Esophagus squamous epithelium (tissue), 5 donors: ENCODE data around the gene NPHP4. TPM values are rescaled to one million over a fixed set of nuclear protein-coding genes. Genes with fewer than 3 reads are reported as not detected.

ENCODE experiments used
- DNase-seq: peaks from one replicate; lab custom pipeline; 2025; lab: John Stamatoyannopoulos, UW
- H3K27ac ChIP-seq, 4 donors: fragments of 200-600 bp; sonication (generic); one replicate each; pipeline ENCODE4 v1.5.1; 2016 to 2019; ENCODE audit warnings: mild to moderate bottlenecking in 1 of 4
- H3K27me3 ChIP-seq, 4 donors: fragments of 200-600 bp; sonication (generic); 1 replicate in 3 of 4; 2 replicates in 1 of 4; pipeline versions ENCODE4 v1.5.1 to v1.6.0; 2017 to 2021; ENCODE audit warnings: antibody characterized with exemption in 1 of 4
- H3K36me3 ChIP-seq, 3 donors: fragments of 200-600 bp; sonication (generic); one replicate each; pipeline ENCODE4 v1.5.1; 2016 to 2019
- H3K4me1 ChIP-seq, 3 donors: fragments of 200-600 bp; sonication (generic); one replicate each; pipeline ENCODE4 v1.5.1; 2017 to 2019
- H3K4me3 ChIP-seq, 4 donors: fragments of 200-600 bp; sonication (generic); 1 replicate in 3 of 4; 2 replicates in 1 of 4; pipeline ENCODE4 v1.5.1; 2016 to 2019; ENCODE audit warnings: mild to moderate bottlenecking in 2 of 4, moderate library complexity in 1 of 4
- H3K9me3 ChIP-seq, 3 donors: fragments of 200-600 bp; sonication (generic); one replicate each; pipeline ENCODE4 v1.5.1; 2016 to 2019
- CTCF ChIP-seq, 6 experiments: fragments of 450-650 bp in 4 of 6; fragments of 200-600 bp in 2 of 6; sonication (generic) in 2 of 6; IDR thresholded peaks; one replicate each; pipeline ENCODE4 v1.5.1; 2016 to 2019; ENCODE audit warnings: antibody characterized with exemption in 6 of 6, mild to moderate bottlenecking in 4 of 6, moderate library complexity in 4 of 6
- POLR2A ChIP-seq, 4 donors: fragments of 450-650 bp; IDR thresholded peaks; one replicate each; pipeline ENCODE4 v1.6.1; 2017; ENCODE audit warnings: antibody characterized with exemption in 4 of 4, mild to moderate bottlenecking in 4 of 4, moderate library complexity in 3 of 4
- WGBS, 2 donors: methylation state at CpG; one replicate each; pipeline ENCODE4 v1.1.5; 2018; 5-methylcytosine and 5-hydroxymethylcytosine counted together
- intact Hi-C: fragments of 100-400 bp; cut with DNase I; formaldehyde crosslinking; loops from one replicate; pipeline ENCODE4 v1.15.0; 2022
- total RNA-seq, 4 donors: library from RNA; depleted of rRNA; stranded (reverse); fragments of >200 nt; gene quantifications; one replicate each; pipeline ENCODE4 v1.1.0, GENCODE V29; 2016
- donor health status: DM: yes; HTN: yes; CAD: no.

The NPHP4 gene
- total RNA-seq, 4 donors from 2014 or later: 2.4 to 8.8 (median 5.3) TPM

GRCh38 chr1:5850503-5850902, 141.7 kb downstream of the NPHP4 start:
- 49 to 57% methylated on average over 4 to 8 of the region's 8 CpGs for WGBS, 2 donors
- H3K27me3 ChIP-seq: peaks cover 0 to 44% (median 0%) of the 10 kb centered on the region in 4 donors
- intact Hi-C loops: no loop called here
- TF ChIP-seq CTCF (IDR thresholded peaks at IDR 0.05) (no peak), POLR2A (IDR thresholded peaks at IDR 0.05) (no peak)
- DNase-seq: no peak
- H3K4me3 ChIP-seq: no peak overlapping the region
- no peaks in the 10 kb centered on the region for H3K4me1 ChIP-seq
- no peaks in the 10 kb centered on the region for H3K9me3 ChIP-seq
- H3K36me3 ChIP-seq: no peaks in the 10 kb centered on the region
- H3K27ac ChIP-seq: no peak overlapping the region

GRCh38 chr1:5849550-5849949, 142.7 kb downstream of the NPHP4 start:
- intact Hi-C loops: no loop called here
- 60 to 62% methylated on average over 4 of the region's 4 CpGs for WGBS, 2 donors

GRCh38 chr1:5847013-5847659, 145.1 kb downstream of the NPHP4 start:
- DNase-seq: no peak
- Histone ChIP-seq H3K27me3 (peaks cover 0 to 74% (median 0%) of the 10 kb centered on the region in 4 donors), H3K36me3 (no peaks in the 10 kb centered on the region), H3K4me3 (no peak overlapping the region), H3K4me1 (no peaks in the 10 kb centered on the region), H3K27ac (no peak overlapping the region), H3K9me3 (no peaks in the 10 kb centered on the region)
- WGBS, 2 donors: 45 to 57% methylated on average over 4 to 21 of the region's 27 CpGs
- TF ChIP-seq POLR2A (IDR thresholded peaks at IDR 0.05) (no peak), CTCF (IDR thresholded peaks at IDR 0.05) (no peak)
- intact Hi-C loops: no loop called here

More at GRCh38 chr1:5849550-5849949, 142.7 kb downstream of the NPHP4 start:
- H3K36me3 ChIP-seq: no peaks in the 10 kb centered on the region
- no peak for TF ChIP-seq CTCF (IDR thresholded peaks at IDR 0.05)
- no peak for TF ChIP-seq POLR2A (IDR thresholded peaks at IDR 0.05)
- H3K9me3 ChIP-seq: no peaks in the 10 kb centered on the region
- H3K4me1 ChIP-seq: no peaks in the 10 kb centered on the region
- peaks cover 0 to 54% (median 0%) of the 10 kb centered on the region in 4 donors for H3K27me3 ChIP-seq
- H3K27ac ChIP-seq: no peak overlapping the region
- no peak overlapping the region for H3K4me3 ChIP-seq
- DNase-seq: no peak

- H3K36me3 ChIP-seq: no peaks in the 10 kb centered on the region
- no peak for DNase-seq
- peaks cover 0 to 83% (median 0%) of the 10 kb centered on the region in 4 donors for H3K27me3 ChIP-seq
- TF ChIP-seq POLR2A (IDR thresholded peaks at IDR 0.05) (no peak), CTCF (IDR thresholded peaks at IDR 0.05) (no peak)
- intact Hi-C loops: no loop called here
- 59 to 87% methylated on average over 3 to 4 of the region's 5 CpGs for WGBS, 2 donors
- no peaks in the 10 kb centered on the region for H3K4me1 ChIP-seq
- H3K4me3 ChIP-seq: no peak overlapping the region
- H3K9me3 ChIP-seq: no peaks in the 10 kb centered on the region
- H3K27ac ChIP-seq: no peak overlapping the region
Measured at GRCh38 chr1:5845376-5845775, 146.8 kb downstream of the NPHP4 start.

GRCh38 chr1:5844442-5844841, 147.8 kb downstream of the NPHP4 start:
- WGBS, 2 donors: 85 to 87% methylated on average over 8 to 12 of the region's 14 CpGs
- Histone ChIP-seq H3K27me3 (peaks cover 0 to 88% (median 0%) of the 10 kb centered on the region in 4 donors), H3K36me3 (no peaks in the 10 kb centered on the region), H3K4me1 (no peaks in the 10 kb centered on the region), H3K27ac (no peak overlapping the region), H3K4me3 (no peak overlapping the region), H3K9me3 (no peaks in the 10 kb centered on the region)
- no peak for TF ChIP-seq CTCF (IDR thresholded peaks at IDR 0.05)
- no peak for TF ChIP-seq POLR2A (IDR thresholded peaks at IDR 0.05)
- intact Hi-C loops: no loop called here
- no peak for DNase-seq
